ENCODE measurements around the gene ANKRD9. TPM values are rescaled to one million over a fixed set of nuclear protein-coding genes. Genes with fewer than 3 reads are reported as not detected.

Gene ANKRD9
- total and polyA plus RNA-seq, 9 donors, result 9.1 to 23.5 (median 13.7) TPM

- peaks cover 73% of the 10 kb centered on the region for H3K36me3 ChIP-seq (ENCODE audit: control insufficient read depth, insufficient read depth, low read length)
- H3K27me3 ChIP-seq (ENCODE audit: control insufficient read depth, insufficient read depth, low read length), result no peaks in the 10 kb centered on the region
- no peak overlapping the region for H3K27ac ChIP-seq (ENCODE audit: low read length)
- H3K4me1 ChIP-seq (ENCODE audit: control insufficient read depth, insufficient read depth, low read length), result peaks cover 3% of the 10 kb centered on the region
- DNase-seq, result no peak
- H3K4me3 ChIP-seq (ENCODE audit: low read length), result no peak overlapping the region
- no peaks in the 10 kb centered on the region for H3K9me3 ChIP-seq (replicated peaks; ENCODE audit: control insufficient read depth, low read depth, low read length)
- WGBS (ENCODE audit: insufficient coverage), result 96% methylated on average over 24 of the region's 24 CpGs
Observed at GRCh38 chr14:102452302-102452701, 57.3 kb downstream of the ANKRD9 start.

Other genes with a start within 250 kb of the ANKRD9 start
- gene MOK, start 204.6 kb downstream of the ANKRD9 start, total RNA-seq, result 9.2 TPM
- gene MOK, start 204.6 kb downstream of the ANKRD9 start, polyA plus RNA-seq (ENCODE audit: insufficient read depth in 1 of 8, insufficient read length in 8 of 8, low replicate concordance in 1 of 8), result 10 to 100 TPM in 4 of 8 donors, 1 to 10 TPM in 4; 8.6 to 14.0 (median 10.6) TPM
- 8.2 TPM for gene ZNF839, start 190.0 kb downstream of the ANKRD9 start, total RNA-seq
- gene ZNF839, start 190.0 kb downstream of the ANKRD9 start, polyA plus RNA-seq (ENCODE audit: insufficient read depth in 1 of 8, insufficient read length in 8 of 8, low replicate concordance in 1 of 8), result 10 to 100 TPM in 4 of 8 donors, 1 to 10 TPM in 4; 7.7 to 12.5 (median 9.6) TPM
- 30.1 TPM for gene CINP, start 146.9 kb downstream of the ANKRD9 start, total RNA-seq
- 10 to 100 TPM; 26.2 to 35.0 (median 31.4) TPM for gene CINP, start 146.9 kb downstream of the ANKRD9 start, polyA plus RNA-seq (ENCODE audit: insufficient read depth in 1 of 8, insufficient read length in 8 of 8, low replicate concordance in 1 of 8)
- gene TECPR2, start 146.8 kb downstream of the ANKRD9 start, total RNA-seq, result 8.3 TPM
- 10 to 100 TPM; 10.7 to 15.1 (median 12.2) TPM for gene TECPR2, start 146.8 kb downstream of the ANKRD9 start, polyA plus RNA-seq (ENCODE audit: insufficient read depth in 1 of 8, insufficient read length in 8 of 8, low replicate concordance in 1 of 8)
- 16.2 TPM for gene RCOR1, start 82.9 kb upstream of the ANKRD9 start, total RNA-seq
- 10 to 100 TPM; 22.2 to 38.7 (median 29.6) TPM for gene RCOR1, start 82.9 kb upstream of the ANKRD9 start, polyA plus RNA-seq (ENCODE audit: insufficient read depth in 1 of 8, insufficient read length in 8 of 8, low replicate concordance in 1 of 8)